ENCODE measurements around the gene UBALD2. TPM values are rescaled to one million over a fixed set of nuclear protein-coding genes. Genes with fewer than 3 reads are reported as not detected.

UBALD2 gene
- total and polyA plus RNA-seq, 2 of the 13 experiments (the other 11 are each of a cell fraction or from before 2014, with no cell fraction given) = 3.3 to 89.7 TPM

DNA sequence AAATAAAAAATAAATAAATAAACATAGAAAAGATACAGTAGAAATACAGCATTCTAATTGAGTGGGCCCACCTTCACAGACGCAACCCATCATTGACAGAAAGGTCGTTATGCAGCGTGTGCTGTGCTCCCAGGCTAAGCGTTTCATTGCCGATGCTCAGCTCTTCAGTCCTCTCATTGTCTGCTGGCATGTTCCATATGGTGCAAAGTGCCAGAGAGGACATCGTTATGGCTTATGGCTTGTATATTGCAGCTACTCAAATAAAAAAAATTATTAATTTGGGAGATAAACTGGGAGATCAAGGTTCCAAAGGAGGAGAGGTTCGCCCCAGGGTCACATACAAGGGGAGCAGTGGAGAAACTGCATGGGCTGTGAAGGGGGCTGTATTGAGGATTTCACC lies 11.3 kb upstream of the UBALD2 start:
- intact Hi-C loops (cut with micrococcal nuclease; ENCODE audit: unreplicated experiment) (no loop called here), in situ Hi-C loops (cut with HindIII; ENCODE audit: extremely low pct_ligation_motif_present, low pct_unique_long_range_greater_than_20kb) (no loop called here)
- ChIA-PET CTCF (ENCODE audit: low intra/inter-chr PET ratio, low total read pairs) (no interaction called here), POLR2A (no interaction called here)
- Histone ChIP-seq H3K27ac (ENCODE audit: extremely low read length, insufficient read depth, low read length) (no peak overlapping the region), H3K4me3 (replicated peaks in 1 of 3; ENCODE audit: insufficient read depth in 1 of 3, low read depth in 2 of 3, low read length in 3 of 3) (no peak overlapping the region), H3K79me2 (ENCODE audit: insufficient read depth, low read length) (no peaks in the 10 kb centered on the region), H4K20me1 (ENCODE audit: insufficient read depth, low read length) (no peaks in the 10 kb centered on the region), H3K4me1 (ENCODE audit: insufficient read depth, low read length) (peaks cover 74% of the 10 kb centered on the region), H2AFZ (ENCODE audit: low read length) (no peak overlapping the region), H3K27me3 (ENCODE audit: control insufficient read depth in 1 of 2, insufficient read depth in 2 of 2, low read length in 2 of 2) (no peaks in the 10 kb centered on the region), H3K36me3 (replicated peaks in 1 of 2; ENCODE audit: control insufficient read depth in 1 of 2, insufficient read depth in 2 of 2, low read length in 2 of 2) (no peaks in the 10 kb centered on the region), H3K4me2 (ENCODE audit: low read depth, low read length) (no peak overlapping the region), H3K9me3 (ENCODE audit: low read length) (no peaks in the 10 kb centered on the region), H3K9ac (ENCODE audit: insufficient read depth, low read depth, low read length) (no peak overlapping the region)
- FAIRE-seq (no peak), DNase-seq (ENCODE audit: low spot score) (no peak), ATAC-seq (no peak)
- no TSS peak for BruUV-seq (replicated peaks)
- WGBS (ENCODE audit: low lambda C conversion rate) = 88% methylated on average over 7 of the region's 7 CpGs
- TF ChIP-seq ZNF709 (CRISPR knock-in tag; IDR thresholded peaks at IDR 0.05) = no peak
- TF ChIP-seq ZNF577 (CRISPR knock-in tag; IDR thresholded peaks at IDR 0.05; ENCODE audit: borderline replicate concordance, low read depth) = no peak
- no peak for TF ChIP-seq SIX4 (CRISPR knock-in tag; IDR thresholded peaks at IDR 0.05)
- TF ChIP-seq ESRRA (CRISPR knock-in tag; IDR thresholded peaks at IDR 0.05; ENCODE audit: low read depth) = no peak
- TF ChIP-seq, protein P1, sequence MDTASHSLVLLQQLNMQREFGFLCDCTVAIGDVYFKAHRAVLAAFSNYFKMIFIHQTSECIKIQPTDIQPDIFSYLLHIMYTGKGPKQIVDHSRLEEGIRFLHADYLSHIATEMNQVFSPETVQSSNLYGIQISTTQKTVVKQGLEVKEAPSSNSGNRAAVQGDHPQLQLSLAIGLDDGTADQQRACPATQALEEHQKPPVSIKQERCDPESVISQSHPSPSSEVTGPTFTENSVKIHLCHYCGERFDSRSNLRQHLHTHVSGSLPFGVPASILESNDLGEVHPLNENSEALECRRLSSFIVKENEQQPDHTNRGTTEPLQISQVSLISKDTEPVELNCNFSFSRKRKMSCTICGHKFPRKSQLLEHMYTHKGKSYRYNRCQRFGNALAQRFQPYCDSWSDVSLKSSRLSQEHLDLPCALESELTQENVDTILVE (CRISPR knock-in tag; IDR thresholded peaks at IDR 0.05) = no peak
- no peak for TF ChIP-seq PAX8 (CRISPR knock-in tag; IDR thresholded peaks at IDR 0.05; ENCODE audit: borderline replicate concordance)
- TF ChIP-seq, protein P2, sequence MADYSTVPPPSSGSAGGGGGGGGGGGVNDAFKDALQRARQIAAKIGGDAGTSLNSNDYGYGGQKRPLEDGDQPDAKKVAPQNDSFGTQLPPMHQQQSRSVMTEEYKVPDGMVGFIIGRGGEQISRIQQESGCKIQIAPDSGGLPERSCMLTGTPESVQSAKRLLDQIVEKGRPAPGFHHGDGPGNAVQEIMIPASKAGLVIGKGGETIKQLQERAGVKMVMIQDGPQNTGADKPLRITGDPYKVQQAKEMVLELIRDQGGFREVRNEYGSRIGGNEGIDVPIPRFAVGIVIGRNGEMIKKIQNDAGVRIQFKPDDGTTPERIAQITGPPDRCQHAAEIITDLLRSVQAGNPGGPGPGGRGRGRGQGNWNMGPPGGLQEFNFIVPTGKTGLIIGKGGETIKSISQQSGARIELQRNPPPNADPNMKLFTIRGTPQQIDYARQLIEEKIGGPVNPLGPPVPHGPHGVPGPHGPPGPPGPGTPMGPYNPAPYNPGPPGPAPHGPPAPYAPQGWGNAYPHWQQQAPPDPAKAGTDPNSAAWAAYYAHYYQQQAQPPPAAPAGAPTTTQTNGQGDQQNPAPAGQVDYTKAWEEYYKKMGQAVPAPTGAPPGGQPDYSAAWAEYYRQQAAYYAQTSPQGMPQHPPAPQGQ (CRISPR knock-in tag; IDR thresholded peaks at IDR 0.05; ENCODE audit: borderline replicate concordance) = no peak
- TF ChIP-seq HNF4A (CRISPR knock-in tag; IDR thresholded peaks at IDR 0.05) = no peak
- no peak for TF ChIP-seq REST (IDR thresholded peaks at IDR 0.05; ENCODE audit: borderline replicate concordance in 1 of 2, low read depth in 1 of 2, low read length in 2 of 2)
- no peak for TF ChIP-seq ZFP41 (CRISPR knock-in tag; IDR thresholded peaks at IDR 0.05; ENCODE audit: borderline replicate concordance)
- no peak for TF ChIP-seq NFKBIZ (CRISPR knock-in tag; IDR thresholded peaks at IDR 0.05)
- TF ChIP-seq FOXC1 (CRISPR knock-in tag; IDR thresholded peaks at IDR 0.05; ENCODE audit: borderline replicate concordance) = no peak
- TF ChIP-seq ZNF253 (CRISPR knock-in tag; IDR thresholded peaks at IDR 0.05; ENCODE audit: borderline replicate concordance) = no peak
- TF ChIP-seq ZMAT5 (CRISPR knock-in tag; IDR thresholded peaks at IDR 0.05; ENCODE audit: borderline replicate concordance, low read depth) = no peak
- no peak for TF ChIP-seq ZNF292 (CRISPR knock-in tag; IDR thresholded peaks at IDR 0.05; ENCODE audit: borderline replicate concordance, low read depth)
- no peak for TF ChIP-seq ELF4 (CRISPR knock-in tag; IDR thresholded peaks at IDR 0.05; ENCODE audit: borderline replicate concordance)
- TF ChIP-seq ZNF256 (CRISPR knock-in tag; conservative IDR thresholded peaks at IDR 0.05) = no peak
- no peak for TF ChIP-seq MXD1 (CRISPR knock-in tag; IDR thresholded peaks at IDR 0.05)

All from HepG2 (cell line).